Measurements from ENCODE around the gene PARVB. TPM values are rescaled to one million over a fixed set of nuclear protein-coding genes. Genes with fewer than 3 reads are reported as not detected.
"Not testable (repeated sequence)": the region's sequence is repeated elsewhere in the genome, so short reads cannot be mapped to it uniquely, and the experiment has no call there.

Gene PARVB
- total RNA-seq, 1 experiment from 2014 or later: 37.9 TPM

DNA sequence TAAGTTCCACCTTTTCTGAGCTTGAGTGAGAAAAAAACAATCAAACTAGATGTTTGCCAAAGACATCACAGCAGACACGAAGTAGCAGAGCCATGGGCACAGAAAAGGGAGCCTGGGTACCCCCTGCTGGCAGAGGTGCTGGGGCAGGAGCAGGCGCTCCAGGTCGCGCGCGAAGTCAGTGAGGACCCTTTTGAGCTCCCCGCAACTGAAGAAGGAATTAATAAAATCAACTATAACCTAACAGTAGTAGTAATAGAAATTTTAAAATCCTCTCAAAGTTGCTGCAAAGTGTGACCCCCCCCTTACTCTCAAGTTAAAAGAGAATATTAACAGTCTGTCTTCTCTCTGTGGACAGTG, 20.0 kb upstream of the PARVB start:
- no peaks in the 10 kb centered on the region; the same call in 1 of the 2 replicates for H3K36me3 ChIP-seq (replicated peaks; ENCODE audit: control insufficient read depth, insufficient read depth, low read length)
- H3K27me3 ChIP-seq (ENCODE audit: control insufficient read depth, insufficient read depth, low read length): no peaks in the 10 kb centered on the region
- no peak for DNase-seq
- no peak overlapping the region for H3K4me3 ChIP-seq (ENCODE audit: insufficient read depth, low read depth, low read length)

DNA sequence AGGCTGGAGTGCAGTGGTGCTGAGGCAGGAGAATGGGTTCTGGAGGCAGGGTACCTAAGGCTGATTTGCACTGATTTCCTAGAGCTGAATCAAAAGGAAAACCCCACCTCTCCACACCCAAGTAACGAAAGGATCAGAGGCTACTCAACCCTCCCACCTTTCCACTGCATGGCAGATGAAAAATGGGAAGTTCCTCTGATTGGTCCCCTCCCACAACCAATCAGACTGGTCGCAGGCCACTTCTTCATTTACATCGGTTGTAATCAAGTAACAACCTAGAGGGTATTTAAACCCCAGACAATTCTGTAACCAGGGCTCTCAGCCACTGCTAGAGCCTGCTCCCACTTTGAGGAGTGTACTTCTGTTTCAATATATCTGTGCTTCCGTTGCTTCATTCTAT, 18.6 kb upstream of the PARVB start:
- H3K27me3 ChIP-seq (ENCODE audit: control insufficient read depth, insufficient read depth, low read length): no peaks in the 10 kb centered on the region
- no peaks in the 10 kb centered on the region; the same call in 1 of the 2 replicates for H3K36me3 ChIP-seq (replicated peaks; ENCODE audit: control insufficient read depth, insufficient read depth, low read length)
- no peak overlapping the region for H3K4me3 ChIP-seq (ENCODE audit: insufficient read depth, low read depth, low read length)
- DNase-seq: no peak

DNA sequence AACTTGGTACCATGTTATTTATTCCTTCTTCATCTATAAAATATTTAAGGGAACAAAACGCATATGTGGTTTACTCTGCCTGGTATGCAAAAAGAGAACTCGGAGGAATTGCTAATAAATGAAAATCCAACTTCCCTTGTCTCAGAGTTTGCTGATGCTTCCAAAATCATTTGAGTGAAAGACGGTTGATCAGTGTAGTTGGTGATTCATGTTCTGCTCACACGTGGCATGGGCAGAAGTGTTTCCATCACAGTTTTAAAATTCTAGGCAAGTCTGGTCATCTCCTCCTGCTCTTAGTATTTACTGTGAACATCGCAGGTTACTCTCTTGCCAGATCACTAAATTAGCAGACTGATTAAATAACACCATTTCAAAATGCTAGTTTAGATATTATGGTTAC, 11.9 kb upstream of the PARVB start:
- DNase-seq: no peak
- no peaks in the 10 kb centered on the region for H3K27me3 ChIP-seq (ENCODE audit: control insufficient read depth, insufficient read depth, low read length)
- H3K4me3 ChIP-seq (ENCODE audit: insufficient read depth, low read depth, low read length): no peak overlapping the region
- H3K36me3 ChIP-seq (replicated peaks; ENCODE audit: control insufficient read depth, insufficient read depth, low read length): no peaks in the 10 kb centered on the region

DNA sequence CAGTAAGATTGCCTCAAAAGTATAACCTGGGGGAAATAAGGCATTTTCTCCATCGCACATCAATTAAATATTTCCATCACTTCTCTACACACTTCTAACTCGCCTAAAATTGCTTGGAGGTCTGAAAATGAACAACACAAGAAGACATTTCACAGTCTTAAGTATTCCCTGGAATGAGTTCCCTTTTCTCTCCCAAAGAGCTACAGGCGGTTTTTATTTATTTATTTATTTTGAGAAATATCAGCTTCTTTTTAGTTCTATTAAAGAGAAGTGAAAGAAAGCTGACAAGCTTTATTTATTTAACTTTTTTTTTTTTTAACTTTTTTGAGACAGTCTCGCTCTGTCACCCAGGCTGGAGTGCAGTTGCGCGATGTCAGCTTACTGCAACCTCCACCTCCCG, 11.5 kb upstream of the PARVB start:
- DNase-seq: no peak
- H3K4me3 ChIP-seq (ENCODE audit: insufficient read depth, low read depth, low read length): no peak overlapping the region
- no peaks in the 10 kb centered on the region for H3K27me3 ChIP-seq (ENCODE audit: control insufficient read depth, insufficient read depth, low read length)
- H3K36me3 ChIP-seq (replicated peaks; ENCODE audit: control insufficient read depth, insufficient read depth, low read length): no peaks in the 10 kb centered on the region

DNA sequence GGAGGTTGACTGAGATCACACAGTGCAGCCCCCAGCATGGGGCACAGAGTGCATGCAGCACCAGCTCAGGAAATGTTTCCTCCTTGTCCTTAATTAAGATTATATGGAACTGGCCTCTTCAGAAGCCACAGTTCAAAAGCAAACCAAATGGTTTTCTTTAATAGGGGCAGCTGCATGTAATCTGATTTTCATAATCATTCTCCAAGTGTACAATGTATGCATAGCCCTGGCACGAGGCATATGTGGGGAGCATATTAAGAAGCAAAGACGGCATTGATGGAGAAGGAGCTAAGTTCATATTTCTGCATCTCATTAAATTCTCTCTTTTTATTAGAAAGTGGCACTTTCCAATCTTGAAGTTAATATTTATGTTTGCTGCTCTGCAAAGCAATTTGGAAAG, 9.9 kb upstream of the PARVB start:
- no peak for DNase-seq
- Histone ChIP-seq H3K36me3 (replicated peaks; ENCODE audit: control insufficient read depth, insufficient read depth, low read length) (no peaks in the 10 kb centered on the region), H3K4me3 (ENCODE audit: insufficient read depth, low read depth, low read length) (no peak overlapping the region), H3K27me3 (ENCODE audit: control insufficient read depth, insufficient read depth, low read length) (no peaks in the 10 kb centered on the region)

DNA sequence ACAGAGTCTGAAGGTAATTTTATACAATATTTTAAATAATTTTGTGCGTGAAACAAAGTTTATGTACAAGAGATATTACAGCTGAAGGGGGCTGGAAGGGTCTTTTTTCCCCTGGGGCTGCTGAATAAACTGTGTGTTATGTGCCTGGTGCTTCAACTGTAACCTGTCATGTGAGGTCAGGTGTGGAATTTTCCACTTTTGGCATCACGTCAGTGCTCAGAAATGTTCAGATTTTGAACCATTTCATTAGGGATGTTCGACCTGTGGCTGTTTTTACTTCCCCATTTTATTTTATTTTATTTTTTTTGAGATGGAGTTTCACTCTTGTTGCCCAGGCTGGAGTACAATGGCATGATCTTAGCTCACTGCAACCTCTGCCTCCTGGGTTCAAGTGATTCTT, 7.5 kb upstream of the PARVB start:
- H3K27me3 ChIP-seq (ENCODE audit: control insufficient read depth, insufficient read depth, low read length); H3K36me3 ChIP-seq (replicated peaks; ENCODE audit: control insufficient read depth, insufficient read depth, low read length); DNase-seq; H3K4me3 ChIP-seq (ENCODE audit: insufficient read depth, low read depth, low read length): not testable (repeated sequence)

DNA sequence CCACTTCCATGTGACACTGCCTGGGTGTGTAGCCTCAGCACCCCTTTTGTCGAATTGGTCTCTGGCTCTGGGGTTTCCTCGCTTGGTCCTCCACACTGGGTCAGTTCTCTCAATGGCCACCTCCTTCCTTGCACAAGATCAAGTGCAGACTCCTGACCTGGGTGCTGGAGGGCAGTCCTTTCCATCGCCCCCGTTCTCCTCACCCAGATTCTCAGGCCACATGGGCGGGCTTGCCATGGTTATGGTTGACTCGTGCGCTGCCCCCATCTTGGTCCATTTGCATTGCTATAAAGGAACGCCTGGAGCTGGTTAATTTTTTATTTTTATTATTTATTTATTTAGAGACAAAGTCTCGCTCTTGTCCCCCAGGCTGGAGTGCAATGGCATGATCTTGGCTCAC, 5.5 kb upstream of the PARVB start:
- no peaks in the 10 kb centered on the region for H3K27me3 ChIP-seq (ENCODE audit: control insufficient read depth, insufficient read depth, low read length)
- H3K4me3 ChIP-seq (ENCODE audit: insufficient read depth, low read depth, low read length): no peak overlapping the region
- H3K36me3 ChIP-seq (replicated peaks; ENCODE audit: control insufficient read depth, insufficient read depth, low read length): no peaks in the 10 kb centered on the region
- no peak for DNase-seq

DNA sequence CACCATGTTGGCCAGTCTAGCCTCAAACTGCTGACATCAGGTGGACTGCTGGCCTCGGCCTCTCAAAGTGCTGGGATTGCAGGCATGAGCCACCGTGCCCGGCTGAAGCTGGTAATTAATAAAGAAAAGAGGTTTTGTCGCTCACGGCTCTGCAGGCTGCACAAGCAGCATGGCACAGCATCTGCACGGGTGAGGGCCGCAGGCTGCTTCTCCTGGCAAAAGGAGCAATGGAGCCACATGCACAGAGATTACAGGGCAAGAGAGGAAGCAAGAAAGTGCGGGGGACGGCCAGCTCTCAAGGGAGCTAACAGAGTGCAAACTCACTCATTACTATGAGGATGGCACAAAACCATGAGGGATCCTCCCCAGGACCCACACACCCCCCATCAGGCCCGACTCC, 4.7 kb upstream of the PARVB start:
- no peak for DNase-seq
- Histone ChIP-seq H3K4me3 (ENCODE audit: insufficient read depth, low read depth, low read length) (no peak overlapping the region), H3K36me3 (replicated peaks; ENCODE audit: control insufficient read depth, insufficient read depth, low read length) (no peaks in the 10 kb centered on the region), H3K27me3 (ENCODE audit: control insufficient read depth, insufficient read depth, low read length) (no peaks in the 10 kb centered on the region)

DNA sequence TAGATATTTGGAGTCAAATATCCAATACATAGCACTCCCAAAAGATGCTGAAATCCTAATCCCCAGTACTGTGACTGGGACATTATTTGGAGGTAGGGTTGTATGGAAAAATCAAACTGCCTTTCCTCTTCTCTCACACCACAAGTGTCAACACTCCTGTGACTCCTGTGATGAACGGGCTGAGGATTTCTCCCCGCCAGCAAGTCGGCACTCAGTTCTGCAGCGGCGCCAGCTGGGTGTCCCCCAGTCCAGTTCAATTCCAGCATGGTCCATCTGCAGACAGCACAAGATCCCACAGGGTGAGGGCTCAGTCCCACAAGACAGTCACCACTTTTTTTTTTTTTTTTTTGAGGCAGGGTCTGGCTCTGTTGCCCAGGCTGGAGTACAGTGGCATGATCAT, 4.3 kb upstream of the PARVB start:
- no peak for DNase-seq
- Histone ChIP-seq H3K27me3 (ENCODE audit: control insufficient read depth, insufficient read depth, low read length) (no peaks in the 10 kb centered on the region), H3K36me3 (replicated peaks; ENCODE audit: control insufficient read depth, insufficient read depth, low read length) (no peaks in the 10 kb centered on the region), H3K4me3 (ENCODE audit: insufficient read depth, low read depth, low read length) (no peak overlapping the region)

DNA sequence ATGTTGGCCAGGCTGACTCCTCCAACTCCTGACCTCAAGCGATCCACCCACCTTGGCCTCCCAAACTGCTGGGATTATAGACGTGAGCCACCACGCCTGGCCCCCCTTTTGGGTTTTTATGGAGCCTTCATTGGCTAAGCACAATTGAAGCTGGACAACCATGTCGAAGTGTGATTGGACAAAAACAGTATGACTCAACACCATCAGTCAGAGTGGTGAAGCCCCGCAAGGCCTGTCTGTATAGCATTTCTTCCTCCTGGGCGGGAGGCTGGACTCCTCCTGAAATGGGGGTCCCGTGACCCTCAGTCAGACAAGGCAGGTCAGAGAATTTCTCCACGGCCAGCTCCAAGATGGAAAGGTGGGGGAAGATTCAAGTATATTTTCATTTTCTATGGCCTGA, 3.1 kb upstream of the PARVB start:
- Histone ChIP-seq H3K4me3 (ENCODE audit: insufficient read depth, low read depth, low read length) (no peak overlapping the region), H3K27me3 (ENCODE audit: control insufficient read depth, insufficient read depth, low read length) (no peaks in the 10 kb centered on the region), H3K36me3 (replicated peaks; ENCODE audit: control insufficient read depth, insufficient read depth, low read length) (no peaks in the 10 kb centered on the region)
- no peak for DNase-seq

DNA sequence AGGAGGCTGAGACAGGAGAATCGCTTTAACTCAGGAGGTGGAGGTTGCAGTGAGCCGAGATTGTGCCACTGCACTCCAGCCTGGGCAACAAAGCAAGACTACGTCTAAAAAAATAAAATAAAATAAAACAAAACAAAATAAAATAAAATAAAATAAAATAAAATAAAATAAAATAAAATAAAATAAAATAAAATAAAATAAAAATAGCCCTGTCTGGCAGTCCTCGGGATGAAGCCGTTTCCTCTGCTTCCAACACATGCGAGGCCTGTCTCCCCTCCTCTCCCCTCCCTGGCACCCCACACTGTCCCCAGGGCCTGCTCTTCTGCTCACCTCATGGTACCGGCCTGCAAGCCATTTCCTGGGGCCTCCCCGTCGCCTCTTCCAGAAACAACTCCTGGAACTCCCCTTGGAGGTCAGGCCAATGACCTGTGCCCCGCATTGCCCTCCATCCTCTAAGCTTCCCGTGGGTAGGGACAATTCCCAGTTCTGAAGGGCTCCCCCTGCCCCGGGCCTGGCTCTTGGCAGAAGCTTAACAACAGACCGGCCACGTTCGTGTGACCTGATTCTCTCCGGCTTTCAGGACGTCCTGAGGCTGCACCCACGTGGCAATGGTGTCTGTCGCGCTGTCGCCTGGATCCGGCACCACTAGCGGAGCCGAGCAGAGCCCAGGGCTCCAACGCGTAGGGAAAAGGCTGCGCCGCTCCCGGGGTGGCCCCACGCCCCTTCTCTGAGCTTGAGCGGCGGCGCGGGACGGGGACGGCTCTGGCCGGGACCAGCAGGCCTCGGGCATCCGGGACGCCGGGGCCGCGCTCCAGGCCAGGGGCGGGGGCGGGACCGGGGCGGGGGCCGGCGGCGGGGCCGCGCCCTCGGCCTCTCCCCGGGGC, 456 bp upstream of the PARVB start:
- DNase-seq: peak; percentile 89
- Histone ChIP-seq H3K36me3 (replicated peaks; ENCODE audit: control insufficient read depth, insufficient read depth, low read length) (no peaks in the 10 kb centered on the region), H3K27me3 (ENCODE audit: control insufficient read depth, insufficient read depth, low read length) (no peaks in the 10 kb centered on the region), H3K4me3 (ENCODE audit: insufficient read depth, low read depth, low read length) (peak overlapping the region; percentile 59)

DNA sequence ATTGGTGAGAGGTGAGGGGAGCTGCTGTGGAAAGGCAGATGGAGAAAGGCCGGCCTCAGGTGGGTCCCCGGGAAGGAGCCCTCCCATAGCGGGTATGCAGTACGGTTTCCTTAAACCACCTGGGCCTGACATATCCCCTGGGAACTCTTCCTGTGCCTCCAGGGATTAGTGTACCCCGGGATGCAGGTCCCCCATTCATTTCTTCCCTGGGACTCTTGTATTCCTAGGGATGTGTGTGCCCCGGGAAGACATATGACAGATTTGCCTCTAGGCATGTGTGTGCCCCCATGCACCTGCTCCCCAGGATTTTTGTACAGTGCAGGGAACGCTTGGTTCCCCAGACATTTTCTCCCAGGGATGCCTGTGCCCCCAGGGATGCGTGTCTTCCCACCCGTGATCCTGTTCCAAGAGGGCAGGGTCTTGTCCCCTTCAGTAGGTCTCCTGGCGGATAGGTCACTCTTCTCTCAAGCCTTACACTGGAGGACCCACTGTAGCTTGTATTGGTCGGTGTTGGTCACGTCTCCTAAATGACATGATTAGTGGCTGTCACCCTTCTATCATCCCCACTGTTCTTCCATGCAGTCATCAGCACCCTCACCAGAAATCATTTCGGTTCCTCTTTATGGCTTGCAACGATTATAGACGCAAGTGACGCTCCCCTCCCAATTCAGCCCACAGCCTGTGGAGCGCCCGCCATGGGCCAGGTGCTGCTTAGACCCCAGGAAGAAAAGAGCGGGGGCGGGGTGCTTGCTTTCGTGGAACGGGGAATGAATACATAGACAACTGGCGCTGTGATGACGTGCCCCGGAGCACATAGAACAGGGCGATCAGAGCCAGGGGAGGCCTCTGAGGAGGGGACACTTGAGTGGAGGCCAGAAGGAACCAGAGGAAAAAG, 1.3 kb downstream of the PARVB start:
- no peaks in the 10 kb centered on the region for H3K36me3 ChIP-seq (replicated peaks; ENCODE audit: control insufficient read depth, insufficient read depth, low read length)
- H3K27me3 ChIP-seq (ENCODE audit: control insufficient read depth, insufficient read depth, low read length): no peaks in the 10 kb centered on the region
- no peak overlapping the region for H3K4me3 ChIP-seq (ENCODE audit: insufficient read depth, low read depth, low read length)
- peak; percentile 62 for DNase-seq

DNA sequence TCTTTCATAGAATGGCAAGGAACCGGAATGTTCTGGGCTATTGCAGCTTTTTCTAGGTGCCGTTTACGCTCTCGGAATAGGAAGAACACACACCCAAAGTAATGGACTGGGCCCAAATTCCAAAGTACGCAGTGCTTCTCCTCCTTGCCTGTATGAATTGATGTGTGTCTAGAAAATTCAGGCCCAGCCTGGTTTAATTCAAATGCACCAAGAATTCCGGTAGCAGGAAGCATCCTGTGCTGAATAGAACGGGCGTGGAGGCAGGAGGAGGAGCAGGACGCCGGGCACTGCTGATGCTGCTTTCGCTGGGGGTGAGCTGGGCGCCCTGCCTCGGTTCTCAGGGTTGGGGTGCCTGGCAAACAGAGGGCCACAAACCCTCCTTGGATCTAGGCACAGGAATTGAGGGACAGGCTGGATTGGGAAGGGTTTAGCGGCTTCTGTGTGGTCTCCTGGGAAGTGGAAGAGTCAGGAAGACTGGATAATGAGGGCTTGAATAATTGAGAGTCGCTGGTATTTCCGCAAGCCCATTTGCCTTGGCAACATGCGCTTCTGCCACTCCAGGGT, 2.0 kb downstream of the PARVB start:
- Histone ChIP-seq H3K36me3 (replicated peaks; ENCODE audit: control insufficient read depth, insufficient read depth, low read length) (no peaks in the 10 kb centered on the region), H3K4me3 (ENCODE audit: insufficient read depth, low read depth, low read length) (no peak overlapping the region), H3K27me3 (ENCODE audit: control insufficient read depth, insufficient read depth, low read length) (no peaks in the 10 kb centered on the region)
- no peak for DNase-seq

DNA sequence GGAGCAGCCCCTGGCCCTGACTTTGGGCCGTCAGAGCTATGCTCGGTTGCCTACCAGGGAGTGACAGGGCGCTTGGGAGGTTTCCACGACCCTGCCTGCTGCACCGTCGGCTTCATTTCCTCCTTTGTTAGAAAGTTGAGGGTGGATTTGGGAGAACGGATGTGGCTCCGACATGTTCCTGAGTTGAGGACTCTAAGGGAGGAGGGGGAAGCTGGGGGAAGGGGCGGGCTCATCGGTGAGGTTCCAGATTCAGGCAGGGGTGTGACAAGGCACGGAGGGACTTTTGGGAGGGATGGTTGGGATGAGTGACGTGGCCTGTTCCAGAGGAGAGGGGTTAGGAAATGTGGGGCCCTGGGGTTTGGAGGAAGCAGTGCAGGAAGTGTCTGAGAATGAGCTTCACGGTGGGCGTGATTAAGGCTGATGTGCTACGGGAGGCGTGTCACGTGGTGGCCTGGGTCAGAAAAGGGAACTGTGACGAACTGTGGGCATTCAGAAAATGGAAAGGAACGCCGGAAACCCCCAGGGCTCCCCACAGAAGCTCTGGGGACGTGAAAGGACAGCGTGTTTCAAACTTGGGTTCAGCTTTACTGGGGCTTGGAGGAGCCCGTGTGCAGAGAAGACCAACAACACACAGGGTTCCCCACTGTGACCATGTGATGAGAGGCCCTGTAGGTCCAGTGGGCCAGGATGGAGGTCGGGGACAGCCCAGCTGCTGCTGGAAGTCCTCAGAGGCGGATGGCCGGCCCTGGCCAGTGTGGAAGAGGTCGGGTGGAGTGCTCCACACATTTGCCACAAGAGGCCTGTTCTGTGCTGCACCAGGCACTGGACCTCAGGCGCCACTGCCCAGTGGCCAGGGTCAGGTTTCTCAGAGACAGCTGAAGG, 2.8 kb downstream of the PARVB start:
- H3K27me3 ChIP-seq (ENCODE audit: control insufficient read depth, insufficient read depth, low read length): no peaks in the 10 kb centered on the region
- no peak overlapping the region for H3K4me3 ChIP-seq (ENCODE audit: insufficient read depth, low read depth, low read length)
- DNase-seq: no peak
- H3K36me3 ChIP-seq (replicated peaks; ENCODE audit: control insufficient read depth, insufficient read depth, low read length): no peaks in the 10 kb centered on the region

Measured in H7 (cell line).